Activated CD4-positive, alpha-beta T cell treated with anti-CD3 and anti-CD28 coated beads, Interleukin-2, amount 50 U/mL, for 4 hours (primary cell): Measurements from ENCODE around the gene TAS2R5.
"Not testable (repeated sequence)": the region's sequence is repeated elsewhere in the genome, so short reads cannot be mapped to it uniquely, and the experiment has no call there.

ENCODE experiments used
- DNase-seq, 2 experiments: peaks; one replicate each; pipeline ENCODE4 v3.0.0-alpha.2; 2020

The TAS2R5 gene

GRCh38 chr7:141789917-141790316 lies at the start of gene TAS2R5:
Gene TAS2R5, plus strand, starts transcription at chr7:141790217. Its CDS starts 145 bp downstream, at chr7:141790362.
- DNase-seq: no peak

GRCh38 chr7:141742229-141742628 lies 47.8 kb upstream of the TAS2R5 start:
- no peak for DNase-seq

GRCh38 chr7:141744131-141744530 lies 45.9 kb upstream of the TAS2R5 start:
- no peak for DNase-seq

- DNase-seq: no peak
These were observed 41.6 kb upstream of the TAS2R5 start for GRCh38 chr7:141748396-141748795.

- not testable (repeated sequence) for DNase-seq
These were observed 38.1 kb upstream of the TAS2R5 start for GRCh38 chr7:141751904-141752303.

- no peak for DNase-seq
These were observed 37.4 kb upstream of the TAS2R5 start for GRCh38 chr7:141752634-141753033.

GRCh38 chr7:141754939-141755338 lies 35.1 kb upstream of the TAS2R5 start:
- no peak for DNase-seq

GRCh38 chr7:141763797-141764196 lies 26.2 kb upstream of the TAS2R5 start, which contains the start of gene TAS2R3:
Gene TAS2R3, plus strand, starts transcription at chr7:141764097. Its CDS starts 62 bp downstream, at chr7:141764159.
- DNase-seq: no peak

- DNase-seq: not testable (repeated sequence)
These were observed 19.9 kb upstream of the TAS2R5 start for GRCh38 chr7:141770083-141770583.

GRCh38 chr7:141776374-141776773 lies 13.6 kb upstream of the TAS2R5 start, which contains the start of gene TAS2R4:
Gene TAS2R4, plus strand, starts transcription at chr7:141776674. Its CDS starts 1,815 bp downstream, at chr7:141778489.
- DNase-seq: no peak

GRCh38 chr7:141785706-141786552 lies 4.1 kb upstream of the TAS2R5 start:
- DNase-seq: peak in 1 of 2 experiments; percentile 5

- DNase-seq: no peak
These were observed 1.7 kb upstream of the TAS2R5 start for GRCh38 chr7:141788296-141788695.

- DNase-seq: no peak
These were observed 2.5 kb downstream of the TAS2R5 start for GRCh38 chr7:141792526-141792925.

GRCh38 chr7:141820067-141820466 lies 30.1 kb downstream of the TAS2R5 start:
- no peak for DNase-seq

GRCh38 chr7:141822432-141822831 lies 32.4 kb downstream of the TAS2R5 start:
- DNase-seq: not testable (repeated sequence)

- DNase-seq: no peak
These were observed 47.7 kb downstream of the TAS2R5 start for GRCh38 chr7:141837683-141838082.

GRCh38 chr7:141838581-141838980 lies 48.6 kb downstream of the TAS2R5 start:
- DNase-seq: no peak

GRCh38 chr7:141839256-141839655 lies 49.2 kb downstream of the TAS2R5 start:
- no peak for DNase-seq

GRCh38 chr7:141840708-141841107 lies 50.7 kb downstream of the TAS2R5 start:
- no peak for DNase-seq
